Panc1 (cell line): Measurements from ENCODE around the gene CDKN1C. TPM values are rescaled to one million over a fixed set of nuclear protein-coding genes. Genes with fewer than 3 reads are reported as not detected.

Experiments
- ATAC-seq: fragments of 200-7000 bp; cut with Tn5 transposase; 2 replicates; pipeline ENCODE4 v1.9.1; 2020; ENCODE audit warnings: mild to moderate bottlenecking, moderate library complexity
- BruUV-seq: library from RNA; stranded (reverse); fragments of 400-500 nt; replicated peaks from 2 replicates; lab custom pipeline; 2021; lab: Mats Ljungman, UMichigan
- CTCF ChIA-PET: fragments of 300-600 bp; sonication (Branson Sonifier 250); formaldehyde crosslinking; loops from one replicate; lab custom pipeline; 2022; ENCODE audit warnings: antibody characterized with exemption; lab: Charles Lee
- POLR2A ChIA-PET: fragments of 300-600 bp; sonication (Branson Sonifier 250); formaldehyde crosslinking; loops from one replicate; lab custom pipeline; 2022; ENCODE audit warnings: antibody characterized with exemption; lab: Charles Lee
- DNase-seq: peaks from one replicate; pipeline ENCODE4 v3.0.0-alpha.2; 2010; ENCODE audit warnings: low read depth, low spot score
- H3K27ac ChIP-seq: 2 replicates; pipeline ENCODE4 v1.5.1; 2011; ENCODE audit warnings: mild to moderate bottlenecking, low read length, inconsistent platforms
- H3K27me3 ChIP-seq: fragments of 200-500 bp; sonication (Bioruptor generic); 2 replicates; pipeline ENCODE4 v1.6.0; 2014; ENCODE audit warnings: low read length, inconsistent platforms; ENCODE audit not compliant: control insufficient read depth, insufficient read depth
- H3K36me3 ChIP-seq: fragments of 200-500 bp; sonication (Bioruptor generic); 2 replicates; pipeline ENCODE4 v1.5.1; 2014; ENCODE audit warnings: inconsistent platforms, mild to moderate bottlenecking, low read length, moderate library complexity; ENCODE audit not compliant: control insufficient read depth, insufficient read depth
- H3K4me1 ChIP-seq: 2 replicates; pipeline ENCODE4 v1.5.1; 2011; ENCODE audit warnings: inconsistent platforms, mild to moderate bottlenecking, low read length, moderate library complexity; ENCODE audit not compliant: control insufficient read depth, insufficient read depth
- H3K4me3 ChIP-seq, 2 experiments: 2 replicates each; pipeline ENCODE4 v1.5.1; 2011 to 2012; ENCODE audit warnings: low read depth in 2 of 2, low read length in 2 of 2, mild to moderate bottlenecking in 2 of 2, inconsistent platforms in 1 of 2, moderate library complexity in 1 of 2
- H3K9me3 ChIP-seq: fragments of 200-500 bp; sonication (Bioruptor generic); 2 replicates; pipeline ENCODE4 v1.5.1; 2014; ENCODE audit warnings: low read depth, mild to moderate bottlenecking, inconsistent platforms, low read length, moderate library complexity; ENCODE audit not compliant: control insufficient read depth, insufficient read depth
- CTCF ChIP-seq: fragments of 450-650 bp; IDR thresholded peaks from 2 replicates; pipeline ENCODE4 v1.5.1; 2017; ENCODE audit warnings: mild to moderate bottlenecking
- POLR2AphosphoS5 ChIP-seq: IDR thresholded peaks from 2 replicates; pipeline ENCODE4 v1.6.1; 2012; ENCODE audit warnings: mild to moderate bottlenecking, low read depth, low read length, moderate library complexity
- REST ChIP-seq, 2 experiments: IDR thresholded peaks; 2 replicates each; pipeline ENCODE4 v1.6.1; 2011 to 2012; ENCODE audit warnings: low read depth in 2 of 2, control low read depth in 1 of 2, low read length in 1 of 2, mild to moderate bottlenecking in 1 of 2, moderate library complexity in 1 of 2; ENCODE audit not compliant: insufficient read depth in 1 of 2
- TCF7L2 ChIP-seq: IDR thresholded peaks from 2 replicates; pipeline ENCODE4 v1.6.1; 2011; ENCODE audit warnings: mild to moderate bottlenecking, low read depth, low read length, inconsistent platforms
- in situ Hi-C: cut with HindIII; loops from 2 replicates; pipeline ENCODE4 v1.10.0; 2016; ENCODE audit warnings: low sequenced_read_pairs, low pct_unique_long_range_greater_than_20kb
- intact Hi-C: fragments of 100-400 bp; cut with micrococcal nuclease; formaldehyde crosslinking; loops from one replicate; pipeline ENCODE4 v1.10.0; 2022; ENCODE audit not compliant: unreplicated experiment
- total RNA-seq: library from RNA; stranded (reverse); gene quantifications from one replicate; pipeline ENCODE4 v1.2.1, GENCODE V29; 2021; ENCODE audit not compliant: unreplicated experiment

Gene CDKN1C
- total RNA-seq, 1 experiment from 2014 or later: 4.6 TPM

DNA sequence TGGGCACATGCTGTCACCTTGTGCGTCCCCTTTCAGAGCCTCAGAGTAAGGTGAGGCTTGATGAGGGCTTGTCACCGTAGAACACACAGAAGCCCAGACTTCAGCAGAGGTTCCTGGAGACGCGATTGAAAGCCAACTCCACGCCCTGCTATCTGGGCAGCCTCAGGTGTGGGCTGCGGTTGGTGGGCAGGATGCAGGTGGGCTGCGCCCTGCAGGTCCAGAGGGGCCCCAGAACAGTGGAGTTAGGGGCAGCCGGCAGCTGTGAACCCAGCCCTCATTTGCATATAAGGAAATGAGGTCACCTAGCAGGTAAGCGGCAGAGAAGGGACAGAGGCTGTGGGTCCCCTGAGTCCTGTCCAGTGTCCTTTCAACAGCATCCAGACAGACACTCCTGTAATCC lies 28.2 kb upstream of the CDKN1C start:
- no peak overlapping the region for H3K4me3 ChIP-seq
- no peaks in the 10 kb centered on the region for H3K9me3 ChIP-seq
- no TSS peak for BruUV-seq
- no peak for DNase-seq
- ATAC-seq: no peak
- H3K4me1 ChIP-seq: peaks cover 41% of the 10 kb centered on the region
- no peaks in the 10 kb centered on the region for H3K27me3 ChIP-seq
- no peak for TF ChIP-seq CTCF
- TF ChIP-seq REST (IDR thresholded peaks at IDR 0.05; ENCODE audit: insufficient read depth in 1 of 2, low read depth in 2 of 2, low read length in 1 of 2): no peak
- TF ChIP-seq POLR2AphosphoS5: no peak
- H3K27ac ChIP-seq: peak overlapping the region; percentile 32; the same call in 1 of the 2 replicates
- ChIA-PET CTCF (no interaction called here), POLR2A (no interaction called here)
- in situ Hi-C loops (no loop called here), intact Hi-C loops (no loop called here)
- H3K36me3 ChIP-seq: no peaks in the 10 kb centered on the region

- ATAC-seq (peak; percentile 64), DNase-seq (no peak)
- H3K4me1 ChIP-seq: peaks cover 41% of the 10 kb centered on the region
- H3K4me3 ChIP-seq: no peak overlapping the region
- no peaks in the 10 kb centered on the region for H3K36me3 ChIP-seq
- CTCF ChIA-PET: no interaction called here
- in situ Hi-C loops: no loop called here
- no peak for TF ChIP-seq TCF7L2
- TF ChIP-seq POLR2AphosphoS5: peak; percentile 33; the same call in 1 of the 2 replicates
- peak overlapping the region; percentile 63 for H3K27ac ChIP-seq
- POLR2A ChIA-PET: no interaction called here
- no peaks in the 10 kb centered on the region for H3K27me3 ChIP-seq
- intact Hi-C loops: no loop called here
- no peaks in the 10 kb centered on the region for H3K9me3 ChIP-seq
- no TSS peak for BruUV-seq
Observed at GRCh38 chr11:2913019-2913431, 27.4 kb upstream of the CDKN1C start.

DNA sequence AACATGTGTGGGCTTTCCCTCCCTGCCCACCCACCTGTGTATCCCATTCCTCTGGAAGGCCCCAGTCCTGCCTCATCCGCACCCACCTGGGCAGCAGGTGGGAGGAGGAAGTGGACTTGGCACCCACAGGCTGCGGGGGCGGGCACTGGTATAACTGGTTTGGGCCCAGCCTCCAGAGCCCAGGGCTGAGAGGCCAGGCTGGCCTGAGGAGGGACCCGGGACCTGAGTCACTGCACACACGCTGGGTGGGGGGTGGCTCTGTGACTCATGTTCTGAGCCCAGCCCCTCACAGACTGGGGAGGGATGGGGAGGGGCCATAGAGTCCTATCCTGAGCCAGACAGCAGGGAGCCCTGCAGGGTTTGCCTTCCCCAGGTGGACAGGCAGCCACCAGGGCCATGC lies 26.9 kb upstream of the CDKN1C start:
- Histone ChIP-seq H3K27me3 (no peaks in the 10 kb centered on the region), H3K4me3 (no peak overlapping the region), H3K9me3 (no peaks in the 10 kb centered on the region), H3K27ac (peak overlapping the region; percentile 63; the same call in 1 of the 2 replicates), H3K4me1 (peaks cover 41% of the 10 kb centered on the region), H3K36me3 (no peaks in the 10 kb centered on the region)
- 0 out of 2 replicates have a peak, but pooled peaks have one; percentile 30 for TF ChIP-seq POLR2AphosphoS5
- TF ChIP-seq REST (IDR thresholded peaks at IDR 0.05; ENCODE audit: insufficient read depth in 1 of 2, low read depth in 2 of 2, low read length in 1 of 2): no peak
- intact Hi-C loops (no loop called here), in situ Hi-C loops (no loop called here)
- DNase-seq (no peak), ATAC-seq (peak; percentile 78)
- no TSS peak for BruUV-seq
- ChIA-PET POLR2A (no interaction called here), CTCF (no interaction called here)
